ENCODE measurements around the gene MBOAT7.
A peak's percentile ranks its signal among the peaks of the same experiment; 100 is the strongest.
"Not testable (repeated sequence)": the region's sequence is repeated elsewhere in the genome, so short reads cannot be mapped to it uniquely, and the experiment has no call there.

Gene MBOAT7

GRCh38 chr19:54189145-54189734 is at the start of gene MBOAT7:
TSS of gene MBOAT7 (minus strand) at chr19:54189580. CDS start at chr19:54188508, 1,072 bp downstream.
- DNase-seq (ENCODE audit: low spot score) = no peak

GRCh38 chr19:54233941-54234340 is 44.6 kb upstream of the MBOAT7 start:
- DNase-seq (ENCODE audit: low spot score) = no peak

GRCh38 chr19:54231077-54231931 is 41.9 kb upstream of the MBOAT7 start:
- no peak for DNase-seq (ENCODE audit: low spot score)

GRCh38 chr19:54230031-54230430 is 40.7 kb upstream of the MBOAT7 start:
- DNase-seq (ENCODE audit: low spot score) = no peak

- DNase-seq (ENCODE audit: low spot score) = no peak
Measured at GRCh38 chr19:54229146-54229545, 39.8 kb upstream of the MBOAT7 start.

GRCh38 chr19:54224619-54225018 is 35.2 kb upstream of the MBOAT7 start:
- DNase-seq (ENCODE audit: low spot score) = not testable (repeated sequence)

- DNase-seq (ENCODE audit: low spot score) = not testable (repeated sequence)
Measured at GRCh38 chr19:54223937-54224281, 34.5 kb upstream of the MBOAT7 start.

- not testable (repeated sequence) for DNase-seq (ENCODE audit: low spot score)
Measured at GRCh38 chr19:54223277-54223936, 34.0 kb upstream of the MBOAT7 start.

GRCh38 chr19:54222474-54223276 is 33.3 kb upstream of the MBOAT7 start, which contains the start of gene LILRB3:
TSS of gene LILRB3 (minus strand) at chr19:54223007. CDS start at chr19:54222976, 31 bp downstream.
- not testable (repeated sequence) for DNase-seq (ENCODE audit: low spot score)

GRCh38 chr19:54221947-54222346 is 32.6 kb upstream of the MBOAT7 start:
- not testable (repeated sequence) for DNase-seq (ENCODE audit: low spot score)

- not testable (repeated sequence) for DNase-seq (ENCODE audit: low spot score)
Measured at GRCh38 chr19:54219702-54220101, 30.3 kb upstream of the MBOAT7 start.

- DNase-seq (ENCODE audit: low spot score) = no peak
Measured at GRCh38 chr19:54218960-54219661, 29.7 kb upstream of the MBOAT7 start.

GRCh38 chr19:54218259-54218658 is 28.9 kb upstream of the MBOAT7 start:
- no peak for DNase-seq (ENCODE audit: low spot score)

GRCh38 chr19:54217517-54218247 is 28.3 kb upstream of the MBOAT7 start:
- DNase-seq (ENCODE audit: low spot score) = not testable (repeated sequence)

- no peak for DNase-seq (ENCODE audit: low spot score)
Measured at GRCh38 chr19:54216869-54217268, 27.5 kb upstream of the MBOAT7 start.

- not testable (repeated sequence) for DNase-seq (ENCODE audit: low spot score)
Measured at GRCh38 chr19:54214734-54215133, 25.4 kb upstream of the MBOAT7 start.

- DNase-seq (ENCODE audit: low spot score) = not testable (repeated sequence)
Measured at GRCh38 chr19:54214217-54214616, 24.8 kb upstream of the MBOAT7 start.

- no peak for DNase-seq (ENCODE audit: low spot score)
Measured at GRCh38 chr19:54211235-54211634, 21.9 kb upstream of the MBOAT7 start.

- DNase-seq (ENCODE audit: low spot score) = peak; percentile 93
Measured at GRCh38 chr19:54209811-54210494, 20.6 kb upstream of the MBOAT7 start.
